CD8-positive, alpha-beta memory T cell (primary cell): ENCODE measurements around the gene JDP2. TPM values are rescaled to one million over a fixed set of nuclear protein-coding genes. Genes with fewer than 3 reads are reported as not detected.

Source experiments
- CTCF ChIA-PET: fragments of 350-600 bp; sonication (Branson Sonifier 250); formaldehyde crosslinking; loops from one replicate; lab custom pipeline; 2021; ENCODE audit warnings: antibody characterized with exemption; lab: Charles Lee
- POLR2A ChIA-PET: fragments of 350-600 bp; sonication (Branson Sonifier 250); formaldehyde crosslinking; loops from one replicate; lab custom pipeline; 2021; ENCODE audit warnings: antibody characterized with exemption; lab: Charles Lee
- DNase-seq, 5 donors: peaks; one replicate each; pipeline versions ENCODE4 v3.0.0 to v3.0.0-alpha.2; 2020 to 2022; ENCODE audit warnings: mixed read lengths in 1 of 5
- H3K27ac ChIP-seq: one replicate; pipeline ENCODE4 v1.7.0; 2013; ENCODE audit warnings: low read depth, mild to moderate bottlenecking, low read length, moderate library complexity
- H3K27me3 ChIP-seq: 2 replicates; pipeline ENCODE4 v1.7.0; 2013; ENCODE audit warnings: low read length, mild to moderate bottlenecking; ENCODE audit not compliant: insufficient read depth, poor library complexity, severe bottlenecking
- H3K36me3 ChIP-seq: 2 replicates; pipeline ENCODE4 v1.7.0; 2013; ENCODE audit warnings: mild to moderate bottlenecking, low read length, moderate library complexity; ENCODE audit not compliant: insufficient read depth
- H3K4me1 ChIP-seq: 2 replicates; pipeline ENCODE4 v1.7.0; 2013; ENCODE audit warnings: mild to moderate bottlenecking, low read length, moderate library complexity; ENCODE audit not compliant: insufficient read depth
- H3K4me3 ChIP-seq: 2 replicates; pipeline ENCODE4 v1.7.0; 2013; ENCODE audit warnings: mild to moderate bottlenecking, low read length
- H3K9me3 ChIP-seq: 2 replicates; pipeline ENCODE4 v1.7.0; 2013; ENCODE audit warnings: mild to moderate bottlenecking, low read length
- H3K27ac Mint-ChIP-seq, 8 donors: one replicate each; pipeline ENCODE4 v1.8.0; 2020 to 2021; ENCODE audit warnings: mixed read lengths in 8 of 8, mild to moderate bottlenecking in 6 of 8, inconsistent platforms in 3 of 8, moderate library complexity in 3 of 8
- H3K27me3 Mint-ChIP-seq, 2 donors: one replicate each; pipeline ENCODE4 v1.8.0; 2020 to 2021; ENCODE audit warnings: mixed read lengths in 2 of 2, mild to moderate bottlenecking in 1 of 2, moderate library complexity in 1 of 2
- H3K36me3 Mint-ChIP-seq, 3 donors: one replicate each; pipeline ENCODE4 v1.8.0; 2020 to 2021; ENCODE audit warnings: mixed read lengths in 3 of 3, inconsistent platforms in 1 of 3, mild to moderate bottlenecking in 1 of 3
- H3K4me1 Mint-ChIP-seq, 3 donors: one replicate each; pipeline ENCODE4 v1.8.0; 2020 to 2021; ENCODE audit warnings: mixed read lengths in 3 of 3, inconsistent platforms in 1 of 3, mild to moderate bottlenecking in 1 of 3
- H3K4me3 Mint-ChIP-seq, 7 donors: one replicate each; pipeline ENCODE4 v1.8.0; 2020 to 2021; ENCODE audit warnings: mixed read lengths in 7 of 7, mild to moderate bottlenecking in 6 of 7, moderate library complexity in 4 of 7, inconsistent platforms in 2 of 7
- H3K9me3 Mint-ChIP-seq, 5 donors: one replicate each; pipeline ENCODE4 v1.8.0; 2020 to 2022; ENCODE audit warnings: mixed read lengths in 5 of 5, mild to moderate bottlenecking in 3 of 5, moderate library complexity in 2 of 5, inconsistent platforms in 1 of 5
- polyA plus RNA-seq: library from polyadenylated mRNA; unstranded; fragments of 300-500 nt; fragmentation: Illumina TruSeq; gene quantifications from one replicate; pipeline ENCODE4 v1.2.3, GENCODE V29; 2021
- total RNA-seq, 2 experiments: library from RNA; stranded (reverse); gene quantifications; one replicate each; pipeline ENCODE4 v1.2.3, GENCODE V29; 2021

The JDP2 gene
- total and polyA plus RNA-seq, 3 experiments from 2014 or later: 0.24 to 0.53 TPM; not detected in 1

GRCh38 chr14:75441728-75442127 lies 13.9 kb downstream of the JDP2 start:
- no peak for DNase-seq
- H3K4me3 ChIP-seq: no peak overlapping the region
- H3K27ac ChIP-seq: no peak overlapping the region
- no peaks in the 10 kb centered on the region for H3K4me1 ChIP-seq
- H3K36me3 Mint-ChIP-seq: no peaks in the 10 kb centered on the region
- H3K27me3 ChIP-seq: no peaks in the 10 kb centered on the region
- no peak overlapping the region for H3K4me3 Mint-ChIP-seq
- CTCF ChIA-PET: no interaction called here
- H3K27me3 Mint-ChIP-seq: peaks cover 7 to 10% of the 10 kb centered on the region in 2 donors
- POLR2A ChIA-PET: no interaction called here
- no peaks in the 10 kb centered on the region for H3K4me1 Mint-ChIP-seq
- no peak overlapping the region for H3K27ac Mint-ChIP-seq
- H3K9me3 ChIP-seq: no peaks in the 10 kb centered on the region
- no peaks in the 10 kb centered on the region for H3K9me3 Mint-ChIP-seq
- H3K36me3 ChIP-seq: no peaks in the 10 kb centered on the region

GRCh38 chr14:75442166-75442565 lies 14.3 kb downstream of the JDP2 start:
- Mint-ChIP-seq H3K4me1 (no peaks in the 10 kb centered on the region), H3K27me3 (peaks cover 7 to 10% of the 10 kb centered on the region in 2 donors), H3K36me3 (no peaks in the 10 kb centered on the region), H3K27ac (no peak overlapping the region), H3K9me3 (no peaks in the 10 kb centered on the region), H3K4me3 (no peak overlapping the region)
- no peaks in the 10 kb centered on the region for H3K4me1 ChIP-seq
- no peaks in the 10 kb centered on the region for H3K9me3 ChIP-seq
- no peak overlapping the region for H3K27ac ChIP-seq
- ChIA-PET CTCF (interaction anchor here (1.1 kb wide), 1 partner anchor 9 kb away, joined by 4 read pairs; no protein-coding TSS in a partner anchor), POLR2A (no interaction called here)
- no peak overlapping the region for H3K4me3 ChIP-seq
- H3K27me3 ChIP-seq: no peaks in the 10 kb centered on the region
- no peaks in the 10 kb centered on the region for H3K36me3 ChIP-seq
- no peak for DNase-seq

- Histone ChIP-seq H3K27me3 (no peaks in the 10 kb centered on the region), H3K4me3 (no peak overlapping the region), H3K36me3 (no peaks in the 10 kb centered on the region), H3K4me1 (no peaks in the 10 kb centered on the region), H3K9me3 (no peaks in the 10 kb centered on the region), H3K27ac (no peak overlapping the region)
- Mint-ChIP-seq H3K4me3 (no peak overlapping the region), H3K27me3 (peaks cover 7 to 10% of the 10 kb centered on the region in 2 donors), H3K9me3 (no peaks in the 10 kb centered on the region), H3K36me3 (no peaks in the 10 kb centered on the region), H3K27ac (no peak overlapping the region), H3K4me1 (no peaks in the 10 kb centered on the region)
- ChIA-PET POLR2A (no interaction called here), CTCF (interaction anchor here (1.1 kb wide), 1 partner anchor 9 kb away, joined by 4 read pairs; no protein-coding TSS in a partner anchor)
- no peak for DNase-seq
Measured at GRCh38 chr14:75442642-75443041, 14.8 kb downstream of the JDP2 start.

- Histone ChIP-seq H3K9me3 (no peaks in the 10 kb centered on the region), H3K4me1 (no peaks in the 10 kb centered on the region), H3K36me3 (no peaks in the 10 kb centered on the region), H3K27ac (no peak overlapping the region), H3K27me3 (no peaks in the 10 kb centered on the region), H3K4me3 (no peak overlapping the region)
- POLR2A ChIA-PET: no interaction called here
- no peak for DNase-seq
- Mint-ChIP-seq H3K36me3 (no peaks in the 10 kb centered on the region), H3K27me3 (peaks cover 7 to 10% of the 10 kb centered on the region in 2 donors), H3K4me1 (no peaks in the 10 kb centered on the region), H3K27ac (no peak overlapping the region), H3K9me3 (no peaks in the 10 kb centered on the region), H3K4me3 (no peak overlapping the region)
- CTCF ChIA-PET: interaction anchor here (1.1 kb wide), 1 partner anchor 8 kb away, joined by 4 read pairs; no protein-coding TSS in a partner anchor
Measured at GRCh38 chr14:75443203-75443969, 15.6 kb downstream of the JDP2 start.

GRCh38 chr14:75445236-75445635 lies 17.4 kb downstream of the JDP2 start:
- H3K27ac ChIP-seq: no peak overlapping the region
- H3K4me1 ChIP-seq: no peaks in the 10 kb centered on the region
- H3K27me3 Mint-ChIP-seq: peaks cover 10 to 19% of the 10 kb centered on the region in 2 donors
- H3K9me3 Mint-ChIP-seq: no peaks in the 10 kb centered on the region
- no peaks in the 10 kb centered on the region for H3K36me3 ChIP-seq
- no peak for DNase-seq
- H3K4me3 ChIP-seq: no peak overlapping the region
- H3K4me3 Mint-ChIP-seq: no peak overlapping the region
- H3K27ac Mint-ChIP-seq: no peak overlapping the region
- no peaks in the 10 kb centered on the region for H3K4me1 Mint-ChIP-seq
- POLR2A ChIA-PET: no interaction called here
- CTCF ChIA-PET: interaction anchor here (0.8 kb wide), 1 partner anchor 44 kb away, joined by 3 read pairs; no protein-coding TSS in a partner anchor
- no peaks in the 10 kb centered on the region for H3K9me3 ChIP-seq
- H3K36me3 Mint-ChIP-seq: no peaks in the 10 kb centered on the region
- no peaks in the 10 kb centered on the region for H3K27me3 ChIP-seq

- Histone ChIP-seq H3K4me3 (no peak overlapping the region), H3K27ac (no peak overlapping the region), H3K4me1 (no peaks in the 10 kb centered on the region), H3K27me3 (no peaks in the 10 kb centered on the region), H3K36me3 (no peaks in the 10 kb centered on the region), H3K9me3 (no peaks in the 10 kb centered on the region)
- Mint-ChIP-seq H3K4me1 (no peaks in the 10 kb centered on the region), H3K27me3 (peaks cover 14 to 23% of the 10 kb centered on the region in 2 donors), H3K36me3 (no peaks in the 10 kb centered on the region), H3K9me3 (no peaks in the 10 kb centered on the region), H3K27ac (no peak overlapping the region), H3K4me3 (no peak overlapping the region)
- ChIA-PET CTCF (no interaction called here), POLR2A (no interaction called here)
- no peak for DNase-seq
Measured at GRCh38 chr14:75445963-75446362, 18.1 kb downstream of the JDP2 start.

GRCh38 chr14:75446447-75446846 lies 18.6 kb downstream of the JDP2 start:
- DNase-seq: no peak
- H3K27me3 ChIP-seq: no peaks in the 10 kb centered on the region
- H3K9me3 Mint-ChIP-seq: no peaks in the 10 kb centered on the region
- H3K4me1 Mint-ChIP-seq: no peaks in the 10 kb centered on the region
- H3K4me1 ChIP-seq: no peaks in the 10 kb centered on the region
- POLR2A ChIA-PET: no interaction called here
- no peak overlapping the region for H3K4me3 Mint-ChIP-seq
- CTCF ChIA-PET: no interaction called here
- H3K9me3 ChIP-seq: no peaks in the 10 kb centered on the region
- H3K27ac ChIP-seq: no peak overlapping the region
- peaks cover 18 to 27% of the 10 kb centered on the region in 2 donors for H3K27me3 Mint-ChIP-seq
- no peak overlapping the region for H3K27ac Mint-ChIP-seq
- no peak overlapping the region for H3K4me3 ChIP-seq
- no peaks in the 10 kb centered on the region for H3K36me3 ChIP-seq
- no peaks in the 10 kb centered on the region for H3K36me3 Mint-ChIP-seq

- no peaks in the 10 kb centered on the region for H3K4me1 Mint-ChIP-seq
- CTCF ChIA-PET: interaction anchor here (1.1 to 1.7 kb wide), 2 partner anchors 40 to 141 kb away, joined by 3 to 4 read pairs; no protein-coding TSS in a partner anchor
- no peak overlapping the region for H3K4me3 Mint-ChIP-seq
- Histone ChIP-seq H3K4me1 (no peaks in the 10 kb centered on the region), H3K4me3 (no peak overlapping the region), H3K9me3 (no peaks in the 10 kb centered on the region), H3K27me3 (no peaks in the 10 kb centered on the region), H3K36me3 (no peaks in the 10 kb centered on the region), H3K27ac (no peak overlapping the region)
- DNase-seq: no peak
- no peaks in the 10 kb centered on the region for H3K36me3 Mint-ChIP-seq
- no peaks in the 10 kb centered on the region for H3K9me3 Mint-ChIP-seq
- peaks cover 18 to 25% of the 10 kb centered on the region in 2 donors for H3K27me3 Mint-ChIP-seq
- no peak overlapping the region for H3K27ac Mint-ChIP-seq
- POLR2A ChIA-PET: no interaction called here
Measured at GRCh38 chr14:75448209-75448608, 20.4 kb downstream of the JDP2 start.
